Neural progenitor cell (in vitro differentiated cells): ENCODE data around the gene UGT2A1.

Source experiments
- EZH2 ChIP-seq: fragments of 200-600 bp; sonication (generic); IDR thresholded peaks from 2 replicates; pipeline ENCODE4 v1.6.1; 2017; ENCODE audit warnings: antibody characterized with exemption, mild to moderate bottlenecking, moderate library complexity
- EZH2phosphoT487 ChIP-seq: fragments of 200-600 bp; sonication (generic); IDR thresholded peaks from 2 replicates; pipeline ENCODE4 v1.6.1; 2017; ENCODE audit warnings: antibody characterized with exemption
- TF ChIP-seq, protein P1 (sequence below): fragments of 200-600 bp; sonication (generic); IDR thresholded peaks from 2 replicates; pipeline ENCODE4 v1.5.1; 2017; ENCODE audit warnings: antibody characterized with exemption, mild to moderate bottlenecking

DNA sequence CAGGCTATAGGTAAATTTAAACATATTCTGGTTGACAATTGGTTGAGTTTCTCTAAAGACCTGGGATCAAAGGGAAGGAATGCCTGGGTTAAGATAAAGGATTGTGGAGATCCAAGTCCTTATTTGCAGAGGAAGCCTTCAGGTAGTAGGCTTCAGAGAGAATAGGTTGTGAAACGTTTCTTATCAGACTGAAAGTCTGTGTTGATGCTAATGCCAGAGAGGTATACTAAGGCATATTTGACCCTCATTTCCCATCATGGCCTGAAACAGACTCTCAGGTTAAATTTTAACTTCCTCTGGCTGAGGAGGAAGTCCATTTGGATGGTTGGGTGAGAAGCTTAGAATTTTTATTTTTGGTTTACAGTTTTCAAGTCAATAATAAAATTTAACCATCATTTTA is 61.7 kb downstream of the UGT2A1 start:
- TF ChIP-seq, protein P1, sequence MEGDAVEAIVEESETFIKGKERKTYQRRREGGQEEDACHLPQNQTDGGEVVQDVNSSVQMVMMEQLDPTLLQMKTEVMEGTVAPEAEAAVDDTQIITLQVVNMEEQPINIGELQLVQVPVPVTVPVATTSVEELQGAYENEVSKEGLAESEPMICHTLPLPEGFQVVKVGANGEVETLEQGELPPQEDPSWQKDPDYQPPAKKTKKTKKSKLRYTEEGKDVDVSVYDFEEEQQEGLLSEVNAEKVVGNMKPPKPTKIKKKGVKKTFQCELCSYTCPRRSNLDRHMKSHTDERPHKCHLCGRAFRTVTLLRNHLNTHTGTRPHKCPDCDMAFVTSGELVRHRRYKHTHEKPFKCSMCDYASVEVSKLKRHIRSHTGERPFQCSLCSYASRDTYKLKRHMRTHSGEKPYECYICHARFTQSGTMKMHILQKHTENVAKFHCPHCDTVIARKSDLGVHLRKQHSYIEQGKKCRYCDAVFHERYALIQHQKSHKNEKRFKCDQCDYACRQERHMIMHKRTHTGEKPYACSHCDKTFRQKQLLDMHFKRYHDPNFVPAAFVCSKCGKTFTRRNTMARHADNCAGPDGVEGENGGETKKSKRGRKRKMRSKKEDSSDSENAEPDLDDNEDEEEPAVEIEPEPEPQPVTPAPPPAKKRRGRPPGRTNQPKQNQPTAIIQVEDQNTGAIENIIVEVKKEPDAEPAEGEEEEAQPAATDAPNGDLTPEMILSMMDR = no peak
- TF ChIP-seq EZH2phosphoT487 (no peak), EZH2 (no peak)
